ENCODE data around the gene ZNF462.

ZNF462 gene

GRCh38 chr9:106934442-106935238 is 71.7 kb downstream of the ZNF462 start:
- no peak for DNase-seq (ENCODE audit: low read depth)
- no peak overlapping the region for H3K4me3 ChIP-seq (ENCODE audit: low read length)
- TF ChIP-seq CTCF (conservative IDR thresholded peaks at IDR 0.05; ENCODE audit: low read length), result no peak

GRCh38 chr9:106936680-106937079 is 73.7 kb downstream of the ZNF462 start:
- DNase-seq (ENCODE audit: low read depth), result no peak
- no peak for TF ChIP-seq CTCF (conservative IDR thresholded peaks at IDR 0.05; ENCODE audit: low read length)
- no peak overlapping the region for H3K4me3 ChIP-seq (ENCODE audit: low read length)

GRCh38 chr9:106941916-106942315 is 79.0 kb downstream of the ZNF462 start:
- peak; percentile 78 for DNase-seq (ENCODE audit: low read depth)
- no peak overlapping the region for H3K4me3 ChIP-seq (ENCODE audit: low read length)
- no peak for TF ChIP-seq CTCF (conservative IDR thresholded peaks at IDR 0.05; ENCODE audit: low read length)

- DNase-seq (ENCODE audit: low read depth), result peak; percentile 75
- H3K4me3 ChIP-seq (ENCODE audit: low read length), result no peak overlapping the region
- TF ChIP-seq CTCF (conservative IDR thresholded peaks at IDR 0.05; ENCODE audit: low read length), result no peak
These were observed 83.0 kb downstream of the ZNF462 start for GRCh38 chr9:106945727-106946660.

GRCh38 chr9:106947106-106947900 is 84.3 kb downstream of the ZNF462 start:
- DNase-seq (ENCODE audit: low read depth), result no peak
- no peak for TF ChIP-seq CTCF (conservative IDR thresholded peaks at IDR 0.05; ENCODE audit: low read length)
- no peak overlapping the region for H3K4me3 ChIP-seq (ENCODE audit: low read length)

GRCh38 chr9:106953174-106953573 is 90.2 kb downstream of the ZNF462 start:
- H3K4me3 ChIP-seq (ENCODE audit: low read length), result no peak overlapping the region
- peak; percentile 85 for DNase-seq (ENCODE audit: low read depth)
- TF ChIP-seq CTCF (conservative IDR thresholded peaks at IDR 0.05; ENCODE audit: low read length), result no peak

Measured in AG10803 (cell line).